OCI-LY1 (cell line): ENCODE data around the gene RGS5.
"Not testable (repeated sequence)": the region's sequence is repeated elsewhere in the genome, so short reads cannot be mapped to it uniquely, and the experiment has no call there.

Experiments
- H2AFZ ChIP-seq: fragments of 200-600 bp; sonication (generic), shearing (Covaris generic); 2 replicates; pipeline ENCODE4 v1.6.0; 2014; ENCODE audit warnings: antibody characterized with exemption, mild to moderate bottlenecking, low read length
- H3F3A ChIP-seq: fragments of 200-600 bp; sonication (generic), shearing (Covaris generic); 2 replicates; pipeline ENCODE4 v1.6.0; 2014; ENCODE audit warnings: mild to moderate bottlenecking, antibody characterized with exemption, low read length, moderate library complexity; ENCODE audit not compliant: insufficient read depth
- H3K27ac ChIP-seq: fragments of 200-600 bp; sonication (generic); 2 replicates; pipeline ENCODE4 v1.5.1; 2014; ENCODE audit warnings: low read length, mixed run types, mild to moderate bottlenecking, low read depth; ENCODE audit not compliant: poor library complexity, severe bottlenecking
- H3K27me3 ChIP-seq: fragments of 200-600 bp; sonication (generic); 2 replicates; pipeline ENCODE4 v1.6.0; 2014; ENCODE audit warnings: antibody characterized with exemption, mild to moderate bottlenecking, low read length, moderate library complexity; ENCODE audit not compliant: insufficient read depth
- H3K36me3 ChIP-seq: fragments of 200-600 bp; sonication (generic); 2 replicates; pipeline ENCODE4 v1.6.1; 2014; ENCODE audit warnings: mild to moderate bottlenecking, antibody characterized with exemption, low read length, moderate library complexity, mixed read lengths; ENCODE audit not compliant: insufficient read depth
- H3K4me1 ChIP-seq: fragments of 200-600 bp; sonication (generic); 2 replicates; pipeline ENCODE4 v1.5.1; 2014; ENCODE audit warnings: mild to moderate bottlenecking, low read length, moderate library complexity; ENCODE audit not compliant: insufficient read depth, severe bottlenecking
- H3K4me2 ChIP-seq: fragments of 200-600 bp; sonication (generic), shearing (Covaris generic); 2 replicates; pipeline ENCODE4 v1.6.1; 2014; ENCODE audit warnings: low read length
- H3K4me3 ChIP-seq: fragments of 200-600 bp; sonication (generic); 2 replicates; pipeline ENCODE4 v1.5.1; 2014; ENCODE audit warnings: low read length, low read depth, mild to moderate bottlenecking, mixed read lengths; ENCODE audit not compliant: poor library complexity, severe bottlenecking
- H3K79me2 ChIP-seq: fragments of 200-600 bp; shearing (Covaris generic); 2 replicates; pipeline ENCODE4 v1.6.1; 2016; ENCODE audit warnings: mixed run types, low read length, mixed read lengths; ENCODE audit not compliant: insufficient read depth
- H3K9ac ChIP-seq: fragments of 200-600 bp; sonication (generic), shearing (Covaris generic); 2 replicates; pipeline ENCODE4 v1.6.1; 2014; ENCODE audit warnings: mild to moderate bottlenecking, low read length, mixed read lengths
- H3K9me2 ChIP-seq: fragments of 200-600 bp; sonication (generic), shearing (Covaris generic); 2 replicates; pipeline ENCODE4 v1.6.1; 2014; ENCODE audit warnings: low read depth, mild to moderate bottlenecking, low read length, mixed read lengths
- H3K9me3 ChIP-seq: fragments of 200-600 bp; shearing (Covaris generic); 2 replicates; pipeline ENCODE4 v1.6.1; 2014; ENCODE audit warnings: low read length, mixed read lengths
- H4K20me1 ChIP-seq: fragments of 200-600 bp; sonication (generic), shearing (Covaris generic); 2 replicates; pipeline ENCODE4 v1.6.0; 2016; ENCODE audit warnings: mild to moderate bottlenecking, low read length; ENCODE audit not compliant: insufficient read depth
- EZH2 ChIP-seq: fragments of 200-600 bp; sonication (generic), shearing (Covaris generic); IDR thresholded peaks from 2 replicates; pipeline ENCODE4 v1.8.0; 2017; ENCODE audit warnings: borderline replicate concordance, mixed run types, mild to moderate bottlenecking, antibody characterized with exemption, low read length, moderate library complexity, mixed read lengths
- TF ChIP-seq, protein P1 (sequence below): fragments of 200-600 bp; sonication (generic), shearing (Covaris generic); IDR thresholded peaks from 2 replicates; pipeline ENCODE4 v1.5.1; 2017; ENCODE audit warnings: mild to moderate bottlenecking, antibody characterized with exemption, low read length, moderate library complexity, mixed read lengths

RGS5 gene

DNA sequence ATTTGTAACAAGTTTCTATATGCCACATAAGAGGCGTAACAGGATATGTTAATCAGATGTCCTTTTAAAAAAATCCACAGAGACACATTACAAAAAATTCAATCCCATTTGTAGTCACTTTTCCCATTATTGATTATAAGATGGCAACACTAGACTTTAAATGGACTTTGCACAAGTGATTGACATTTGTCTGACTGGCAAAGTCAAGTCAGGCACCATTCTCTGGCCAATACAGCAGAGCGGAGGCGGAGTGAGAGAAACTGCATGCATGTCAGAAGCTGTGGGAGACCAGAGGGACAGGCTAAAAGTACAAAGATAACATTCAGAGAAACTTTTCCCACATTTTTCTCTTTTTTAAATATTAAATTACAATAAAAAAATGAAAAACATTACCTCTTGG is 28.1 kb upstream of the RGS5 start:
- no peaks in the 10 kb centered on the region for H3K9me2 ChIP-seq

DNA sequence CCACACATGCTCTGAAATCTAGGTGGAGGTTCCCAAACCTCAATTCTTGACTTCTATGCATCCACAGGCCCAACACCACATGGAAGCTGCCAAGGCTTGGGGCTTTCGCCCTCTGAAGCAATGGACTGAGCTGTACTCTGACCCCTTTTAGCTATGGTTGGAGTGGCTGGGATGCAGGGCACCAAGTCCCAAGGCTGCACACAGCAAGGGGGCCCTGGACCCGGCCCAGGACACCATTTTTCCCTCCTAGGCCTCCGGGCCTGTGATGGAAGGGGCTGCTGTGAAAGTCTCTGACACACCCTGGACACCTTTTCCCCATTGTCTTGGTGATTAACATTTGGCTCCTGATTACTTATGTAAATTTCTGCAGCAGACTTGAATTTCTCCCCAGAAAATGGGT is 25.6 kb upstream of the RGS5 start:
- not testable (repeated sequence) for H3K4me1 ChIP-seq

More for the DNA sequence above, 28.1 kb upstream of the RGS5 start:
- H3K27me3 ChIP-seq = no peaks in the 10 kb centered on the region
- H3K4me1 ChIP-seq = no peaks in the 10 kb centered on the region
- no peak overlapping the region for H3K9ac ChIP-seq
- no peaks in the 10 kb centered on the region for H4K20me1 ChIP-seq
- no peak overlapping the region for H2AFZ ChIP-seq
- H3K4me3 ChIP-seq = no peak overlapping the region
- H3K4me2 ChIP-seq = no peak overlapping the region
- TF ChIP-seq, protein P1, sequence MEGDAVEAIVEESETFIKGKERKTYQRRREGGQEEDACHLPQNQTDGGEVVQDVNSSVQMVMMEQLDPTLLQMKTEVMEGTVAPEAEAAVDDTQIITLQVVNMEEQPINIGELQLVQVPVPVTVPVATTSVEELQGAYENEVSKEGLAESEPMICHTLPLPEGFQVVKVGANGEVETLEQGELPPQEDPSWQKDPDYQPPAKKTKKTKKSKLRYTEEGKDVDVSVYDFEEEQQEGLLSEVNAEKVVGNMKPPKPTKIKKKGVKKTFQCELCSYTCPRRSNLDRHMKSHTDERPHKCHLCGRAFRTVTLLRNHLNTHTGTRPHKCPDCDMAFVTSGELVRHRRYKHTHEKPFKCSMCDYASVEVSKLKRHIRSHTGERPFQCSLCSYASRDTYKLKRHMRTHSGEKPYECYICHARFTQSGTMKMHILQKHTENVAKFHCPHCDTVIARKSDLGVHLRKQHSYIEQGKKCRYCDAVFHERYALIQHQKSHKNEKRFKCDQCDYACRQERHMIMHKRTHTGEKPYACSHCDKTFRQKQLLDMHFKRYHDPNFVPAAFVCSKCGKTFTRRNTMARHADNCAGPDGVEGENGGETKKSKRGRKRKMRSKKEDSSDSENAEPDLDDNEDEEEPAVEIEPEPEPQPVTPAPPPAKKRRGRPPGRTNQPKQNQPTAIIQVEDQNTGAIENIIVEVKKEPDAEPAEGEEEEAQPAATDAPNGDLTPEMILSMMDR = no peak
- no peak for TF ChIP-seq EZH2
- H3K27ac ChIP-seq = no peak overlapping the region
- H3K9me3 ChIP-seq = no peaks in the 10 kb centered on the region
- no peaks in the 10 kb centered on the region for H3K36me3 ChIP-seq
- no peaks in the 10 kb centered on the region for H3F3A ChIP-seq
- H3K79me2 ChIP-seq = no peaks in the 10 kb centered on the region

DNA sequence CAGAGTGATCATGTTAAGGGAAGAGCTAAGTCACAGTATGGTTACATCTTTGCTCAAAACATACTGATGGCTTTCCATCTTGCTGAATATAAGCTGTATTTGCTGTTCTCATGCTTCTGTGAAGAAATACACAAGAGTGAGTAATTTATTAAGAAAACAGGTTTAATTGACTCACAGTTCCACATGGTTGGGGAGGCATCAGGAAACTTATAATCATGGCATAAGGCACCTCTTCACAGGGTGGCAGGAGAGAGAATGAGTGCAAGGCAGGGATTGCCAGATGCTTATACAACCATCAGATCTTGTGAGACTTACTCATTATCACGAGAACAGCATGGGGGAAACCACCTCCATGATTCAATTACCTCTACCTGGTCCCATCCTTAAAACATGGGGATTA is 24.4 kb upstream of the RGS5 start:
- Histone ChIP-seq H4K20me1 (no peaks in the 10 kb centered on the region), H3K4me1 (no peaks in the 10 kb centered on the region), H3K36me3 (no peaks in the 10 kb centered on the region), H3K9me2 (no peaks in the 10 kb centered on the region), H3K27ac (no peak overlapping the region), H3K4me3 (no peak overlapping the region), H3K27me3 (no peaks in the 10 kb centered on the region), H3F3A (no peaks in the 10 kb centered on the region), H2AFZ (no peak overlapping the region), H3K9me3 (no peaks in the 10 kb centered on the region), H3K9ac (no peak overlapping the region), H3K79me2 (no peaks in the 10 kb centered on the region), H3K4me2 (no peak overlapping the region)
- no peak for TF ChIP-seq EZH2
- TF ChIP-seq, protein P1 = no peak

More for the DNA sequence above, 25.6 kb upstream of the RGS5 start:
- H4K20me1 ChIP-seq, H3K27me3 ChIP-seq, H3K9me2 ChIP-seq, H3K79me2 ChIP-seq, H3K4me2 ChIP-seq, H2AFZ ChIP-seq, H3F3A ChIP-seq, H3K9me3 ChIP-seq, H3K4me3 ChIP-seq, H3K36me3 ChIP-seq, H3K27ac ChIP-seq, H3K9ac ChIP-seq: not testable (repeated sequence)

DNA sequence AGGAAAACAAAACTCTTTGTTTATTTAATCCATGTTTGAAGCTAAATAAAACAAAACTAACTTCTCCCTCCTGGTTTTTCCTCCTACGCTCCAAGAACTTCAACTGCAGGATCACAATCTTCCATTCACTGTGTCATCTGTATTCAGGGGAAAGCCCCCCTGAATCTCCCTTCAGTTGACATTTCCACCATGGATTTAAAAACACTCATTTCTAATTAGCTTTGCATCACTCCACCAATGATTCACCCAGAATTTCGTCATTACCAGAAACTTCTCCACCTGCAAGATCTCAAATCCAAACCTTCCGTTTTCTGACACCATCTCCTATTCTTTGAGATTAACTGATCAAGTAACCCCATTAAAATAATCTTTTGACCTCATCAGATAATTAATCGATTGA is 10.9 kb upstream of the RGS5 start:
- H3K27ac ChIP-seq = no peak overlapping the region
- H3K4me3 ChIP-seq = no peak overlapping the region
- H3K36me3 ChIP-seq = no peaks in the 10 kb centered on the region
- no peaks in the 10 kb centered on the region for H3K79me2 ChIP-seq
- H3K4me1 ChIP-seq = no peaks in the 10 kb centered on the region
- H3K9me2 ChIP-seq = no peaks in the 10 kb centered on the region
- no peak overlapping the region for H3K9ac ChIP-seq
- no peak overlapping the region for H2AFZ ChIP-seq
- no peak overlapping the region for H3K4me2 ChIP-seq
- H4K20me1 ChIP-seq = no peaks in the 10 kb centered on the region
- H3F3A ChIP-seq = no peaks in the 10 kb centered on the region
- H3K9me3 ChIP-seq = no peaks in the 10 kb centered on the region
- no peak for TF ChIP-seq EZH2
- TF ChIP-seq, protein P1 = no peak
- H3K27me3 ChIP-seq = no peaks in the 10 kb centered on the region
